Astrocyte (in vitro differentiated cells and primary cell): ENCODE results near the gene ASIC4. TPM values are rescaled to one million over a fixed set of nuclear protein-coding genes. Genes with fewer than 3 reads are reported as not detected.

Source experiments
- DNase-seq: peaks from one replicate; pipeline ENCODE4 v3.0.0-alpha.2; 2010; ENCODE audit warnings: low read depth
- FAIRE-seq: peaks from 2 replicates; lab custom pipeline; 2011; peaks lifted over from hg19 to GRCh38; lab: Jason Lieb, UNC
- H2AFZ ChIP-seq: 2 replicates; pipeline ENCODE4 v1.6.0; 2012; ENCODE audit warnings: low read depth, low read length, inconsistent platforms
- H3K27ac ChIP-seq: 2 replicates; pipeline ENCODE4 v1.5.1; 2011; ENCODE audit warnings: low read depth, low read length, inconsistent platforms
- H3K27me3 ChIP-seq: 2 replicates; pipeline ENCODE4 v1.6.0; 2011; ENCODE audit warnings: low read length, inconsistent platforms; ENCODE audit not compliant: insufficient read depth
- H3K36me3 ChIP-seq: 2 replicates; pipeline ENCODE4 v1.5.1; 2011; ENCODE audit warnings: low read length, inconsistent platforms; ENCODE audit not compliant: insufficient read depth
- H3K4me1 ChIP-seq: 2 replicates; pipeline ENCODE4 v1.5.1; 2011; ENCODE audit warnings: low read length, inconsistent platforms; ENCODE audit not compliant: insufficient read depth
- H3K4me2 ChIP-seq: 2 replicates; pipeline ENCODE4 v1.6.0; 2012; ENCODE audit warnings: low read length, inconsistent platforms
- H3K4me3 ChIP-seq: 2 replicates; pipeline ENCODE4 v1.5.1; 2011; ENCODE audit warnings: low read depth, mild to moderate bottlenecking, low read length, inconsistent platforms; ENCODE audit not compliant: insufficient read depth
- H3K79me2 ChIP-seq: 2 replicates; pipeline ENCODE4 v1.6.0; 2012; ENCODE audit warnings: mild to moderate bottlenecking, low read length, inconsistent platforms; ENCODE audit not compliant: insufficient read depth
- H3K9ac ChIP-seq: 2 replicates; pipeline ENCODE4 v1.6.0; 2012; ENCODE audit warnings: mild to moderate bottlenecking, low read length, inconsistent platforms
- H3K9me3 ChIP-seq: 2 replicates; pipeline ENCODE4 v1.5.1; 2012; ENCODE audit warnings: low read depth, mild to moderate bottlenecking, low read length, inconsistent platforms; ENCODE audit not compliant: insufficient read depth
- H4K20me1 ChIP-seq: 2 replicates; pipeline ENCODE4 v1.6.0; 2012; ENCODE audit warnings: low read length, inconsistent platforms; ENCODE audit not compliant: insufficient read depth
- H3K27ac Mint-ChIP-seq: one replicate; pipeline ENCODE4 v1.8.0; 2021; ENCODE audit warnings: mild to moderate bottlenecking, mixed read lengths; ENCODE audit not compliant: unreplicated experiment
- H3K27me3 Mint-ChIP-seq: one replicate; pipeline ENCODE4 v1.8.0; 2021; ENCODE audit warnings: low read depth, mixed read lengths; ENCODE audit not compliant: unreplicated experiment
- H3K36me3 Mint-ChIP-seq: one replicate; pipeline ENCODE4 v1.8.0; 2021; ENCODE audit warnings: low read depth, mixed read lengths; ENCODE audit not compliant: unreplicated experiment
- H3K4me1 Mint-ChIP-seq: one replicate; pipeline ENCODE4 v1.8.0; 2021; ENCODE audit warnings: low read depth, mixed read lengths; ENCODE audit not compliant: unreplicated experiment
- H3K4me3 Mint-ChIP-seq: one replicate; pipeline ENCODE4 v1.8.0; 2021; ENCODE audit warnings: mild to moderate bottlenecking, moderate library complexity, mixed read lengths; ENCODE audit not compliant: unreplicated experiment
- H3K9me3 Mint-ChIP-seq: one replicate; pipeline ENCODE4 v1.8.0; 2021; ENCODE audit warnings: mild to moderate bottlenecking, mixed read lengths; ENCODE audit not compliant: unreplicated experiment
- EZH2 ChIP-seq: IDR thresholded peaks from 2 replicates; pipeline ENCODE4 v1.6.1; 2012; ENCODE audit warnings: mild to moderate bottlenecking, low read length, inconsistent platforms; ENCODE audit not compliant: insufficient read depth
- total RNA-seq: library from RNA; stranded (reverse); gene quantifications from 2 replicates; pipeline ENCODE4 v1.2.1, GENCODE V29; 2021
- TF ChIP-seq, protein P1 (sequence below): IDR thresholded peaks from 2 replicates; pipeline ENCODE4 v1.5.1; 2011; ENCODE audit warnings: low read depth, mild to moderate bottlenecking, inconsistent platforms, low read length, moderate library complexity; ENCODE audit not compliant: insufficient read depth

ASIC4 gene
- total RNA-seq, 1 donor from 2014 or later: 0.39 TPM

DNA sequence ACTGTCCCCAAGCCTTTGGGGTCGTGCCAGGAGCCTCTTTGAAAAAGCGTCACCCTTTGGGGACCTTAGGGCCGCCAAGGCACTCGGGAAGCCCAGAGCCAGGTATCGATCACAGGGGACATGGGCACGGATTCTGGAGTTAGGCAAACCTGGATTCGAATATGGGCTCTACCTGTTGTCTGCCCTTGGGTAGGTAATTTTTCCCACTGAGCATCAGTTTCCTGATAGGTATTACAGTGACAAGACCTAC is 38.8 kb downstream of the ASIC4 start:
- FAIRE-seq (no peak), DNase-seq (no peak)
- Histone ChIP-seq H3K9me3 (no peaks in the 10 kb centered on the region), H3K4me3 (peak overlapping the region; percentile 62), H3K9ac (peak overlapping the region; percentile 72), H3K27ac (no peak overlapping the region), H3K4me1 (peaks cover 14% of the 10 kb centered on the region), H3K79me2 (no peaks in the 10 kb centered on the region), H3K4me2 (peak overlapping the region; percentile 97), H2AFZ (peak overlapping the region; percentile 86), H3K27me3 (no peaks in the 10 kb centered on the region), H4K20me1 (peaks cover 5% of the 10 kb centered on the region), H3K36me3 (no peaks in the 10 kb centered on the region)
- no peak overlapping the region for H3K27ac Mint-ChIP-seq
- TF ChIP-seq EZH2: no peak
- TF ChIP-seq, protein P1, sequence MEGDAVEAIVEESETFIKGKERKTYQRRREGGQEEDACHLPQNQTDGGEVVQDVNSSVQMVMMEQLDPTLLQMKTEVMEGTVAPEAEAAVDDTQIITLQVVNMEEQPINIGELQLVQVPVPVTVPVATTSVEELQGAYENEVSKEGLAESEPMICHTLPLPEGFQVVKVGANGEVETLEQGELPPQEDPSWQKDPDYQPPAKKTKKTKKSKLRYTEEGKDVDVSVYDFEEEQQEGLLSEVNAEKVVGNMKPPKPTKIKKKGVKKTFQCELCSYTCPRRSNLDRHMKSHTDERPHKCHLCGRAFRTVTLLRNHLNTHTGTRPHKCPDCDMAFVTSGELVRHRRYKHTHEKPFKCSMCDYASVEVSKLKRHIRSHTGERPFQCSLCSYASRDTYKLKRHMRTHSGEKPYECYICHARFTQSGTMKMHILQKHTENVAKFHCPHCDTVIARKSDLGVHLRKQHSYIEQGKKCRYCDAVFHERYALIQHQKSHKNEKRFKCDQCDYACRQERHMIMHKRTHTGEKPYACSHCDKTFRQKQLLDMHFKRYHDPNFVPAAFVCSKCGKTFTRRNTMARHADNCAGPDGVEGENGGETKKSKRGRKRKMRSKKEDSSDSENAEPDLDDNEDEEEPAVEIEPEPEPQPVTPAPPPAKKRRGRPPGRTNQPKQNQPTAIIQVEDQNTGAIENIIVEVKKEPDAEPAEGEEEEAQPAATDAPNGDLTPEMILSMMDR: no peak
- peaks cover 11% of the 10 kb centered on the region for H3K36me3 Mint-ChIP-seq
- H3K9me3 Mint-ChIP-seq: no peaks in the 10 kb centered on the region
- peaks cover 1% of the 10 kb centered on the region for H3K4me1 Mint-ChIP-seq
- peak overlapping the region; percentile 55 for H3K4me3 Mint-ChIP-seq
- H3K27me3 Mint-ChIP-seq: peaks cover 17% of the 10 kb centered on the region

DNA sequence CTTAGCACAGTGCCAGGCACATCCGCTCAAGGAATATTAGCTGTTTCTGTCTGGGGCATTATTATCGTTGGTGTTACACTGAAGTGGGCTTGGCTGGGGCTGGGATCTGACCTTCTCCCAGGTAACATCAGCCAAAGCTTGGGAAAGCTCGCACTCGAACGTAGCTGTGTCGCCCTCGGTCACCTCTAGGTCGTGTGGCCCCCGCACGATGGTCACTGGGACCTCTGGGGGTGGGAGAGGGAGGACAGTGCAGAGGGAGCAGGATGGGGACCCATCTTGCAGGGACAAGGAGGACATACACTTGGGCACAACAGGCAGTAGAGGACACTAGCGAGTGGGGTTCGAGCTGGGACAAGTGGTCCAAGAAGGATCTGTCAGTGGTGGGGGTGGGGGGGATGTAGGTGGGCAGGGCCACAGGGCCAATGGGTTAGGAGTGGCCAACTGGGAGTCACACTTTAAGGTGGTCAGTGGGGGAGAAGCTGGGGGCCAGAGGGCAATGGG is 39.2 kb downstream of the ASIC4 start:
- Mint-ChIP-seq H3K27me3 (peaks cover 15% of the 10 kb centered on the region), H3K9me3 (no peaks in the 10 kb centered on the region), H3K27ac (no peak overlapping the region), H3K36me3 (peaks cover 8% of the 10 kb centered on the region), H3K4me3 (peak overlapping the region; percentile 55), H3K4me1 (peaks cover 1% of the 10 kb centered on the region)
- peaks cover 14% of the 10 kb centered on the region for H3K4me1 ChIP-seq
- H3K27ac ChIP-seq: no peak overlapping the region
- H3K9me3 ChIP-seq: no peaks in the 10 kb centered on the region
- no peak for FAIRE-seq
- H4K20me1 ChIP-seq: peaks cover 5% of the 10 kb centered on the region
- H3K4me2 ChIP-seq: peak overlapping the region; percentile 97
- no peaks in the 10 kb centered on the region for H3K79me2 ChIP-seq
- H3K27me3 ChIP-seq: no peaks in the 10 kb centered on the region
- no peaks in the 10 kb centered on the region for H3K36me3 ChIP-seq
- no peak overlapping the region for H3K9ac ChIP-seq
- no peak overlapping the region for H3K4me3 ChIP-seq
- H2AFZ ChIP-seq: no peak overlapping the region
- no peak for DNase-seq
- no peak for TF ChIP-seq EZH2
- TF ChIP-seq, protein P1: no peak

DNA sequence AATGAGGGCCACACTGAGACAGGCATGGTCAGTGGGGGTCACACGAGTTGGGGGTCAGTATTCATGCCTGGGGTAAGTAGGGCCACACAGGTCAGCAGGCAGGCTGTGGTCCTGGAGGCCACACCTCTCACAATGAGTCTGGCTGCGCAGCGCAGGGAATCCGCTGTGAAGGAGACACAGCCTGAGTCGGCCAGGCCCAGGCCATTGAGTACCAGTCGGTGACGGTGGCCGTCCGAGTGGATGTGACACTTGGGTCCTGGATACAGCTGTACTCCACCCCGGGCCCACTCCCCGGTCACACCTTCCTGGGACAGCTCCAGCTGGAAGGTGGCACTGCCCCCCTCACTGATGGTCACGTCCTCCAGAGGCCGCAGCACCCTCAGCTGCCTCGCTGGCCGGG is 40.1 kb downstream of the ASIC4 start:
- peaks cover 10% of the 10 kb centered on the region for H3K27me3 Mint-ChIP-seq
- DNase-seq: no peak
- peaks cover 1% of the 10 kb centered on the region for H3K4me1 Mint-ChIP-seq

More for the DNA sequence above, 40.1 kb downstream of the ASIC4 start:
- Histone ChIP-seq H4K20me1 (peaks cover 5% of the 10 kb centered on the region), H3K4me3 (no peak overlapping the region), H3K27me3 (no peaks in the 10 kb centered on the region), H3K9me3 (no peaks in the 10 kb centered on the region), H3K4me1 (peaks cover 14% of the 10 kb centered on the region), H3K9ac (no peak overlapping the region), H2AFZ (no peak overlapping the region), H3K4me2 (no peak overlapping the region), H3K36me3 (no peaks in the 10 kb centered on the region), H3K27ac (no peak overlapping the region), H3K79me2 (no peaks in the 10 kb centered on the region)
- H3K9me3 Mint-ChIP-seq: no peaks in the 10 kb centered on the region
- TF ChIP-seq, protein P1: no peak
- TF ChIP-seq EZH2: no peak
- H3K4me3 Mint-ChIP-seq: no peak overlapping the region
- FAIRE-seq: no peak
- H3K27ac Mint-ChIP-seq: no peak overlapping the region
- peaks cover 6% of the 10 kb centered on the region for H3K36me3 Mint-ChIP-seq
